Liver (tissue), 9 donors: ENCODE measurements around the gene RNF181. TPM values are rescaled to one million over a fixed set of nuclear protein-coding genes. Genes with fewer than 3 reads are reported as not detected.

Source experiments
- DNase-seq: peaks from one replicate; pipeline ENCODE4 v3.0.0-alpha.2; 2017; ENCODE audit warnings: low spot score
- H3K27ac ChIP-seq, 2 donors: one replicate each; pipeline ENCODE4 v1.7.0; 2013; ENCODE audit warnings: inconsistent platforms in 2 of 2, low read length in 2 of 2, control low read depth in 1 of 2, low read depth in 1 of 2, mild to moderate bottlenecking in 1 of 2
- H3K27me3 ChIP-seq, 4 donors: one replicate each; pipeline versions ENCODE4 v1.6.1 to v1.7.0; 2013; ENCODE audit warnings: low read length in 3 of 4, inconsistent platforms in 1 of 4, mild to moderate bottlenecking in 1 of 4, moderate library complexity in 1 of 4; ENCODE audit not compliant: control insufficient read depth in 4 of 4, insufficient read depth in 4 of 4
- H3K36me3 ChIP-seq, 4 donors: one replicate each; pipeline versions ENCODE4 v1.6.1 to v1.7.0; 2013; ENCODE audit warnings: low read length in 3 of 4, mild to moderate bottlenecking in 3 of 4, low read depth in 1 of 4, moderate library complexity in 1 of 4; ENCODE audit not compliant: control insufficient read depth in 4 of 4, insufficient read depth in 3 of 4
- H3K4me1 ChIP-seq, 4 donors: one replicate each; pipeline versions ENCODE4 v1.6.1 to v1.7.0; 2013; ENCODE audit warnings: low read length in 3 of 4, mild to moderate bottlenecking in 3 of 4, moderate library complexity in 1 of 4; ENCODE audit not compliant: control insufficient read depth in 4 of 4, insufficient read depth in 4 of 4
- H3K4me3 ChIP-seq, 3 donors: one replicate each; pipeline versions ENCODE4 v1.6.1 to v1.7.0; 2013; ENCODE audit warnings: low read length in 3 of 3, control low read depth in 1 of 3, low read depth in 1 of 3, mild to moderate bottlenecking in 1 of 3
- H3K9ac ChIP-seq, 2 donors: one replicate each; pipeline ENCODE4 v1.7.0; 2013; ENCODE audit warnings: low read length in 2 of 2, mild to moderate bottlenecking in 2 of 2, moderate library complexity in 2 of 2, control low read depth in 1 of 2, low read depth in 1 of 2
- H3K9me3 ChIP-seq, 4 donors: one replicate each; pipeline versions ENCODE4 v1.6.1 to v1.7.0; 2013; ENCODE audit warnings: low read length in 3 of 4; ENCODE audit not compliant: control insufficient read depth in 4 of 4
- EGR1 ChIP-seq, 2 donors: IDR thresholded peaks; 2 replicates each; pipeline ENCODE4 v1.6.1; 2016 to 2018; ENCODE audit warnings: antibody characterized with exemption in 2 of 2, low read depth in 2 of 2
- FOXA1 ChIP-seq: IDR thresholded peaks from 2 replicates; pipeline ENCODE4 v1.6.1; 2016; ENCODE audit warnings: antibody characterized with exemption
- FOXA2 ChIP-seq: IDR thresholded peaks from 2 replicates; pipeline ENCODE4 v1.6.1; 2016; ENCODE audit warnings: antibody characterized with exemption
- GABPA ChIP-seq, 2 donors: IDR thresholded peaks in 1 of 2; conservative IDR thresholded peaks in 1 of 2; 2 replicates each; pipeline ENCODE4 v1.6.1; 2016; ENCODE audit warnings: antibody characterized with exemption in 2 of 2, mild to moderate bottlenecking in 1 of 2, moderate library complexity in 1 of 2
- HNF4A ChIP-seq, 2 donors: conservative IDR thresholded peaks; 2 replicates each; pipeline ENCODE4 v1.6.1; 2016; ENCODE audit warnings: antibody characterized with exemption in 2 of 2, mild to moderate bottlenecking in 2 of 2
- HNF4G ChIP-seq: IDR thresholded peaks from 2 replicates; pipeline ENCODE4 v1.6.1; 2016; ENCODE audit warnings: antibody characterized with exemption
- JUND ChIP-seq, 2 donors: IDR thresholded peaks; 2 replicates each; pipeline ENCODE4 v1.6.1; 2016; ENCODE audit warnings: antibody characterized with exemption in 2 of 2
- NR2F2 ChIP-seq: IDR thresholded peaks from 2 replicates; pipeline ENCODE4 v1.6.1; 2016; ENCODE audit warnings: antibody characterized with exemption
- RAD21 ChIP-seq, 2 donors: IDR thresholded peaks; 2 replicates each; pipeline ENCODE4 v1.6.1; 2016; ENCODE audit warnings: antibody characterized with exemption in 2 of 2, mild to moderate bottlenecking in 2 of 2
- RXRA ChIP-seq, 2 donors: IDR thresholded peaks; 2 replicates each; pipeline ENCODE4 v1.6.1; 2017 to 2018; ENCODE audit warnings: antibody characterized with exemption in 2 of 2, mild to moderate bottlenecking in 1 of 2
- SP1 ChIP-seq: IDR thresholded peaks from 2 replicates; pipeline ENCODE4 v1.6.1; 2018; ENCODE audit warnings: antibody characterized with exemption, mild to moderate bottlenecking
- TAF1 ChIP-seq: conservative IDR thresholded peaks from 2 replicates; pipeline ENCODE4 v1.6.1; 2016; ENCODE audit warnings: antibody characterized with exemption, mild to moderate bottlenecking
- YY1 ChIP-seq: IDR thresholded peaks from 2 replicates; pipeline ENCODE4 v1.6.1; 2016; ENCODE audit warnings: antibody characterized with exemption, mild to moderate bottlenecking
- WGBS: extraction: QIAGEN DNeasy Blood & Tissue Kit; methylation state at CpG from one replicate; pipeline ENCODE4 v1.1.7; 2013; 5-methylcytosine and 5-hydroxymethylcytosine counted together
- polyA plus RNA-seq, 2 donors: library from polyadenylated mRNA; stranded (reverse) in 1 of 2; unstranded in 1 of 2; fragments of 200-250 nt in 1 of 2; fragments of >200 nt in 1 of 2; fragmentation: Nextera tagmentation in 1 of 2; extraction: Ambion mirVana in 1 of 2; gene quantifications; one replicate each; pipeline versions ENCODE4 v1.2.1 to v1.2.3, GENCODE V29; 2013 to 2015
- total RNA-seq, 2 donors: library from RNA; depleted of rRNA; stranded (reverse); fragments of >200 nt; gene quantifications; one replicate each; pipeline ENCODE4 v1.2.3, GENCODE V29; 2014
- TF ChIP-seq, protein P1 (sequence below): IDR thresholded peaks from 2 replicates; pipeline ENCODE4 v1.6.1; 2016; ENCODE audit warnings: antibody characterized with exemption, mild to moderate bottlenecking
- TF ChIP-seq, protein P2 (sequence below): IDR thresholded peaks from 2 replicates; pipeline ENCODE4 v1.6.1; 2016; ENCODE audit warnings: antibody characterized with exemption
- TF ChIP-seq, protein P3 (sequence below): IDR thresholded peaks from 2 replicates; pipeline ENCODE4 v1.6.1; 2016; ENCODE audit warnings: antibody characterized with exemption
- TF ChIP-seq, protein P4 (sequence below): IDR thresholded peaks from 2 replicates; pipeline ENCODE4 v1.6.1; 2016; ENCODE audit warnings: antibody characterized with exemption
- donor health status: healthy.
- donor health status: healthy.
- donor health status: healthy.
- donor health status: healthy.
- donor health status: healthy.

RNF181 gene
- total and polyA plus RNA-seq, 4 donors: 101 to 195 (median 114) TPM

DNA sequence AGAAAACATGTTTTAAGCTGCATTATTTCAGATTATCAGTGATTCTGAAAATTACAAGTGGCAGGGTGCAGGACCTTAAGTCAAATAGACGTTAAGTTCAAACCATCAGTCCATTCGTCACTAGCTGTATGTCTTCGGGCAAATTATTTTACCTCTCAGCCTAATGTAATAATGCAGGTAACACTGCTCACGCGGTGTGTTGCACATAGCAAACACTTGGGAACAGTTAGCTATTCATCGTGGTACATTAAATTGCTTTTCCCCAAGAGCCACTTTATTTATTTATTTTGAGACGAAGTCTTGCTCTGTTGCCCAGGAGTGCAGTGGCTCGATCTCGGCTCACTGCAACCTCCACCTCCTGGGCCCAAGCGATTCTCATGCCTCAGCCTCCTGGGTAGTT, 46.5 kb upstream of the RNF181 start (continued):
- TF ChIP-seq, protein P1, sequence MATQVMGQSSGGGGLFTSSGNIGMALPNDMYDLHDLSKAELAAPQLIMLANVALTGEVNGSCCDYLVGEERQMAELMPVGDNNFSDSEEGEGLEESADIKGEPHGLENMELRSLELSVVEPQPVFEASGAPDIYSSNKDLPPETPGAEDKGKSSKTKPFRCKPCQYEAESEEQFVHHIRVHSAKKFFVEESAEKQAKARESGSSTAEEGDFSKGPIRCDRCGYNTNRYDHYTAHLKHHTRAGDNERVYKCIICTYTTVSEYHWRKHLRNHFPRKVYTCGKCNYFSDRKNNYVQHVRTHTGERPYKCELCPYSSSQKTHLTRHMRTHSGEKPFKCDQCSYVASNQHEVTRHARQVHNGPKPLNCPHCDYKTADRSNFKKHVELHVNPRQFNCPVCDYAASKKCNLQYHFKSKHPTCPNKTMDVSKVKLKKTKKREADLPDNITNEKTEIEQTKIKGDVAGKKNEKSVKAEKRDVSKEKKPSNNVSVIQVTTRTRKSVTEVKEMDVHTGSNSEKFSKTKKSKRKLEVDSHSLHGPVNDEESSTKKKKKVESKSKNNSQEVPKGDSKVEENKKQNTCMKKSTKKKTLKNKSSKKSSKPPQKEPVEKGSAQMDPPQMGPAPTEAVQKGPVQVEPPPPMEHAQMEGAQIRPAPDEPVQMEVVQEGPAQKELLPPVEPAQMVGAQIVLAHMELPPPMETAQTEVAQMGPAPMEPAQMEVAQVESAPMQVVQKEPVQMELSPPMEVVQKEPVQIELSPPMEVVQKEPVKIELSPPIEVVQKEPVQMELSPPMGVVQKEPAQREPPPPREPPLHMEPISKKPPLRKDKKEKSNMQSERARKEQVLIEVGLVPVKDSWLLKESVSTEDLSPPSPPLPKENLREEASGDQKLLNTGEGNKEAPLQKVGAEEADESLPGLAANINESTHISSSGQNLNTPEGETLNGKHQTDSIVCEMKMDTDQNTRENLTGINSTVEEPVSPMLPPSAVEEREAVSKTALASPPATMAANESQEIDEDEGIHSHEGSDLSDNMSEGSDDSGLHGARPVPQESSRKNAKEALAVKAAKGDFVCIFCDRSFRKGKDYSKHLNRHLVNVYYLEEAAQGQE: no peak
- TF ChIP-seq FOXA2 (no peak), GABPA (IDR thresholded peaks at IDR 0.05 in 1 of 2, conservative IDR thresholded peaks at IDR 0.05 in 1 of 2) (no peak), RXRA (IDR thresholded peaks at IDR 0.05) (no peak)

DNA sequence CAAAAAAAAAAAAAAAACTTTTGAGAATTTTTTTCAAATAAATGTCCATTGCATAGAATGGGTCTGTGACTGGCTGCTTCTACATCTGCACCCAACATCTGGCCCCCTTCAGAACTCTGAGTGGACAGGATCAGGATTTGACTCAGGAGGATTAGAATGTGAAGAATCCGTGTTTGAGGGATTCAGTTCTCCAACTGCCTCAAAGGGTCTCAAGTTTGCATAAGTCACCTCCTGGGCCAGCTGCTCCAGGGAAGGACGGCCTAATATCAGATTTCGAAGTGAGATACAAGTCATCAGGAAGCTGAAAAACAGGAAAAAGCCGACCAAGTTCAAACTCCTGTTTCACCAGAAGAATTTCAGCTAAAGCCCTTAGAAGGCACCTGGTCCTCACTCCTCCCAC, 45.7 kb upstream of the RNF181 start:
- TF ChIP-seq FOXA2 (no peak), SP1 (no peak), EGR1 (IDR thresholded peaks at IDR 0.05; ENCODE audit: low read depth in 2 of 2) (no peak), RAD21 (IDR thresholded peaks at IDR 0.05) (no peak)
- Histone ChIP-seq H3K9me3 (no peaks in the 10 kb centered on the region), H3K9ac (no peak overlapping the region), H3K4me1 (peaks cover 0 to 9% (median 1%) of the 10 kb centered on the region in 4 donors), H3K27ac (no peak overlapping the region), H3K36me3 (peaks cover 14 to 70% (median 54%) of the 10 kb centered on the region in 4 donors), H3K4me3 (no peak overlapping the region), H3K27me3 (no peaks in the 10 kb centered on the region)
- no peak for DNase-seq
- 67% methylated on average over 4 of the region's 4 CpGs for WGBS

DNA sequence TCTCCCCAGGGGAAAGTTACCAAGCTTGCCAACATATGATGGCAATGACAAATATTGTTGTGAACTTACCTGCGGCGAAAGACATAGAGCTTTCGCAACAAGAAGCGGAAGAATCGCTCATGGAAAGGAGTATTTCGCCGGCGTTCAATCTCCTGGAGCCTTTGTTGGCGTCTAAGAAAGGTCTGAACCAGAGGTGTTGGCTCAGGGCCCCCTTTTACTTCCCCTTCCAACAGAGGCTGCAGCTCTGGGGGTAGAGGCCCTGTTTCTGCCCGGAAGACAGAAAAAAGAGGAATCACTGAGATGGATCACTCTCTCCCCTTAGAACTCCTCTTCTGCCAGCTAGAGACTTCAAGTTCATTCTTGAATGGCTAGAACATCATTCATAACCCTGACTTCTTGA, 45.1 kb upstream of the RNF181 start:
- WGBS: 79% methylated on average over 10 of the region's 10 CpGs

More for the DNA sequence above, 45.1 kb upstream of the RNF181 start:
- Histone ChIP-seq H3K27ac (no peak overlapping the region), H3K4me3 (no peak overlapping the region), H3K4me1 (peaks cover 0 to 9% (median 1%) of the 10 kb centered on the region in 4 donors), H3K36me3 (peaks cover 15 to 71% (median 55%) of the 10 kb centered on the region in 4 donors), H3K9ac (no peak overlapping the region), H3K27me3 (no peaks in the 10 kb centered on the region), H3K9me3 (no peaks in the 10 kb centered on the region)
- TF ChIP-seq FOXA2 (no peak), FOXA1 (no peak), HNF4A (conservative IDR thresholded peaks at IDR 0.05) (no peak), EGR1 (IDR thresholded peaks at IDR 0.05; ENCODE audit: low read depth in 2 of 2) (no peak), RXRA (IDR thresholded peaks at IDR 0.05) (no peak), YY1 (no peak), GABPA (IDR thresholded peaks at IDR 0.05 in 1 of 2, conservative IDR thresholded peaks at IDR 0.05 in 1 of 2) (no peak), TAF1 (no peak), RAD21 (IDR thresholded peaks at IDR 0.05) (no peak), HNF4G (no peak), JUND (IDR thresholded peaks at IDR 0.05) (no peak), SP1 (no peak), NR2F2 (no peak)
- TF ChIP-seq, protein P2, sequence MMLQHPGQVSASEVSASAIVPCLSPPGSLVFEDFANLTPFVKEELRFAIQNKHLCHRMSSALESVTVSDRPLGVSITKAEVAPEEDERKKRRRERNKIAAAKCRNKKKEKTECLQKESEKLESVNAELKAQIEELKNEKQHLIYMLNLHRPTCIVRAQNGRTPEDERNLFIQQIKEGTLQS: no peak
- TF ChIP-seq, protein P3, sequence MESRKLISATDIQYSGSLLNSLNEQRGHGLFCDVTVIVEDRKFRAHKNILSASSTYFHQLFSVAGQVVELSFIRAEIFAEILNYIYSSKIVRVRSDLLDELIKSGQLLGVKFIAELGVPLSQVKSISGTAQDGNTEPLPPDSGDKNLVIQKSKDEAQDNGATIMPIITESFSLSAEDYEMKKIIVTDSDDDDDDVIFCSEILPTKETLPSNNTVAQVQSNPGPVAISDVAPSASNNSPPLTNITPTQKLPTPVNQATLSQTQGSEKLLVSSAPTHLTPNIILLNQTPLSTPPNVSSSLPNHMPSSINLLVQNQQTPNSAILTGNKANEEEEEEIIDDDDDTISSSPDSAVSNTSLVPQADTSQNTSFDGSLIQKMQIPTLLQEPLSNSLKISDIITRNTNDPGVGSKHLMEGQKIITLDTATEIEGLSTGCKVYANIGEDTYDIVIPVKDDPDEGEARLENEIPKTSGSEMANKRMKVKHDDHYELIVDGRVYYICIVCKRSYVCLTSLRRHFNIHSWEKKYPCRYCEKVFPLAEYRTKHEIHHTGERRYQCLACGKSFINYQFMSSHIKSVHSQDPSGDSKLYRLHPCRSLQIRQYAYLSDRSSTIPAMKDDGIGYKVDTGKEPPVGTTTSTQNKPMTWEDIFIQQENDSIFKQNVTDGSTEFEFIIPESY: no peak
- TF ChIP-seq, protein P1: no peak
- TF ChIP-seq, protein P4, sequence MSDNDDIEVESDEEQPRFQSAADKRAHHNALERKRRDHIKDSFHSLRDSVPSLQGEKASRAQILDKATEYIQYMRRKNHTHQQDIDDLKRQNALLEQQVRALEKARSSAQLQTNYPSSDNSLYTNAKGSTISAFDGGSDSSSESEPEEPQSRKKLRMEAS: no peak
- DNase-seq: no peak
